Measurements from ENCODE around the gene NDUFV3.

DNA sequence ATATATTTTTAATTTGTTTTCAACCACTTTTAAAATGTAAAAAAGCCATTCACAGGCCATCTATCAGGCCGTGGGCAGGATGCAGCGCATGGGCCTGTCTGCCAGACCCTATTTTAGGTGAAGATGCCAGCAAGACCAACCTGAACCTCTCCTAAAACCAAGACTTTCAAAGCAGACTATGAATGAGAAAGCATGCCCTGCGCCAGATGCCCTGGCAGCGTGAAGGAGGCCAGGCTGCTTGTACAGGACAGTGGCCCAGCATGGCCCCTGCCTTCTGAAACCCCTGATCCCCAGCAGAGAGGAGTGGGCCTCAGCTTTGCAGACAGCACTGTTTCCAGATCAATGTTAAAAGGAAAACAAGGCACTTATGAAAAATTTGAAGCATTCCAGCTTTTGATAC is 45.4 kb upstream of the NDUFV3 start:
- TF ChIP-seq TAF1 (IDR thresholded peaks at IDR 0.05; ENCODE audit: low read depth) (no peak), POLR2AphosphoS5 (IDR thresholded peaks at IDR 0.05) (no peak), REST (IDR thresholded peaks at IDR 0.05; ENCODE audit: borderline replicate concordance) (no peak)
- TF ChIP-seq, protein P1, sequence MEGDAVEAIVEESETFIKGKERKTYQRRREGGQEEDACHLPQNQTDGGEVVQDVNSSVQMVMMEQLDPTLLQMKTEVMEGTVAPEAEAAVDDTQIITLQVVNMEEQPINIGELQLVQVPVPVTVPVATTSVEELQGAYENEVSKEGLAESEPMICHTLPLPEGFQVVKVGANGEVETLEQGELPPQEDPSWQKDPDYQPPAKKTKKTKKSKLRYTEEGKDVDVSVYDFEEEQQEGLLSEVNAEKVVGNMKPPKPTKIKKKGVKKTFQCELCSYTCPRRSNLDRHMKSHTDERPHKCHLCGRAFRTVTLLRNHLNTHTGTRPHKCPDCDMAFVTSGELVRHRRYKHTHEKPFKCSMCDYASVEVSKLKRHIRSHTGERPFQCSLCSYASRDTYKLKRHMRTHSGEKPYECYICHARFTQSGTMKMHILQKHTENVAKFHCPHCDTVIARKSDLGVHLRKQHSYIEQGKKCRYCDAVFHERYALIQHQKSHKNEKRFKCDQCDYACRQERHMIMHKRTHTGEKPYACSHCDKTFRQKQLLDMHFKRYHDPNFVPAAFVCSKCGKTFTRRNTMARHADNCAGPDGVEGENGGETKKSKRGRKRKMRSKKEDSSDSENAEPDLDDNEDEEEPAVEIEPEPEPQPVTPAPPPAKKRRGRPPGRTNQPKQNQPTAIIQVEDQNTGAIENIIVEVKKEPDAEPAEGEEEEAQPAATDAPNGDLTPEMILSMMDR (IDR thresholded peaks at IDR 0.05; ENCODE audit: poor library complexity, severe bottlenecking), result no peak

All from neural cell (in vitro differentiated cells).